Uterus (tissue), 4 donors: Measurements from ENCODE around the gene REV1. TPM values are rescaled to one million over a fixed set of nuclear protein-coding genes. Genes with fewer than 3 reads are reported as not detected.
"Not testable (repeated sequence)": the region's sequence is repeated elsewhere in the genome, so short reads cannot be mapped to it uniquely, and the experiment has no call there.

Experiments used
- DNase-seq, 2 donors: peaks; one replicate each; pipeline ENCODE4 v3.0.0-alpha.2; 2019 to 2020
- H3K27ac ChIP-seq, 2 donors: fragments of 200-600 bp; sonication (generic); 1 replicate in 1 of 2; 2 replicates in 1 of 2; pipeline ENCODE4 v1.5.1; 2016 to 2018
- H3K27me3 ChIP-seq, 2 donors: fragments of 200-600 bp; sonication (generic); one replicate each; pipeline ENCODE4 v1.5.1; 2018 to 2019; ENCODE audit warnings: control low read depth in 1 of 2
- H3K36me3 ChIP-seq, 2 donors: fragments of 200-600 bp; sonication (generic); one replicate each; pipeline ENCODE4 v1.5.1; 2019; ENCODE audit warnings: control low read depth in 1 of 2
- H3K4me1 ChIP-seq, 2 donors: fragments of 200-600 bp; sonication (generic); one replicate each; pipeline ENCODE4 v1.5.1; 2018 to 2019; ENCODE audit warnings: control low read depth in 1 of 2
- H3K4me3 ChIP-seq, 2 donors: fragments of 200-600 bp; sonication (generic); 1 replicate in 1 of 2; 2 replicates in 1 of 2; pipeline ENCODE4 v1.5.1; 2018 to 2019; ENCODE audit warnings: mild to moderate bottlenecking in 1 of 2
- H3K9me3 ChIP-seq, 2 donors: fragments of 200-600 bp; sonication (generic); one replicate each; pipeline ENCODE4 v1.5.1; 2019; ENCODE audit warnings: control low read depth in 1 of 2
- POLR2A ChIP-seq, 2 donors: fragments of 450-650 bp; IDR thresholded peaks; one replicate each; pipeline ENCODE4 v1.6.1; 2016; ENCODE audit warnings: antibody characterized with exemption in 2 of 2, mild to moderate bottlenecking in 1 of 2, moderate library complexity in 1 of 2
- intact Hi-C: fragments of 100-400 bp; cut with DNase I; formaldehyde crosslinking; loops from one replicate; pipeline ENCODE4 v1.15.1; 2023; ENCODE audit warnings: low total_unique reads
- total RNA-seq, 4 donors: library from RNA; depleted of rRNA in 3 of 4; stranded (reverse); fragments of >200 nt in 3 of 4; gene quantifications; one replicate each; pipeline versions ENCODE4 v1.1.0 to v1.2.4, GENCODE V29; 2014 to 2023
- TF ChIP-seq, protein P1 (sequence below), 4 experiments: fragments of 200-600 bp in 2 of 4; fragments of 450-650 bp in 2 of 4; sonication (generic) in 2 of 4; IDR thresholded peaks; one replicate each; pipeline ENCODE4 v1.5.1; 2016 to 2019; ENCODE audit warnings: antibody characterized with exemption in 4 of 4, mild to moderate bottlenecking in 2 of 4, moderate library complexity in 1 of 4
- donor health status: DM: yes; HTN: yes; CAD: no.

The REV1 gene
- total RNA-seq, 4 donors from 2014 or later = 20.7 to 132 (median 65.4) TPM

DNA sequence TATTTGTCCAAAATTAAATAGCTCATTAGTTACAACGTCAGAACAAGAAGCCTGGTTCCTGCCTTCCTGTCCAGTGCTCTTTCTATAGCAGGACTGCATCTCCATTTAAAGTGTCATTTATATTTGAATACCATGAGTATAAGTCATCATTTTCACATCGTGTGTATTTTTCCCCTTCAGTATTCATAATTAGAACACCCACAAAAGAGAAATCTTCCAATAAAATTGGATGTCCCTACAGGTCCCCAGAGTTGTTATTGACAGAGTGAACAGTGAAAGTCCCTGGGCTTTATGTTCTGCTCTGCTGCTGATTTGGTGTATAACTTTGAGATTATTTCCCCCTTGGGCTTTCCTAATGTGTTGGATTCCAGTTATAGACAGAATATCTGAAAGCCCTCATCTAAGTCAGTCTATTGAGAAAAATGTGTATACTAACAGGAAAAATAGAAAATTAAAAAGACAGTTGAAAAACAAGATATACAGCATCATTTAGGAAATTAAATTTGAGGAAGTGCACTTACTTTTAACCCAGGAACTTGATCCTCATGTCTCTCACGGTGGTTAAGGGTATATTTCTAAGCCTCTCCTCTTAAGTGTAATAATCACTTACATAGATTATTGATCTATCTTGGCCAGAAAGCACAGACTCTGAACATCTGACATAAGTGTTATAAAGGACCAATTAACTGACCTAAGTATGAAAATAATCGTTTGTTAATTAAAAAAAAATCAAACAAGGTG is 15.2 kb upstream of the REV1 start:
- H3K4me3 ChIP-seq = no peak overlapping the region
- H3K4me1 ChIP-seq = no peaks in the 10 kb centered on the region
- H3K36me3 ChIP-seq = no peaks in the 10 kb centered on the region
- H3K9me3 ChIP-seq = no peaks in the 10 kb centered on the region
- intact Hi-C loops = no loop called here
- no peaks in the 10 kb centered on the region for H3K27me3 ChIP-seq
- TF ChIP-seq POLR2A (IDR thresholded peaks at IDR 0.05) = no peak
- TF ChIP-seq, protein P1, sequence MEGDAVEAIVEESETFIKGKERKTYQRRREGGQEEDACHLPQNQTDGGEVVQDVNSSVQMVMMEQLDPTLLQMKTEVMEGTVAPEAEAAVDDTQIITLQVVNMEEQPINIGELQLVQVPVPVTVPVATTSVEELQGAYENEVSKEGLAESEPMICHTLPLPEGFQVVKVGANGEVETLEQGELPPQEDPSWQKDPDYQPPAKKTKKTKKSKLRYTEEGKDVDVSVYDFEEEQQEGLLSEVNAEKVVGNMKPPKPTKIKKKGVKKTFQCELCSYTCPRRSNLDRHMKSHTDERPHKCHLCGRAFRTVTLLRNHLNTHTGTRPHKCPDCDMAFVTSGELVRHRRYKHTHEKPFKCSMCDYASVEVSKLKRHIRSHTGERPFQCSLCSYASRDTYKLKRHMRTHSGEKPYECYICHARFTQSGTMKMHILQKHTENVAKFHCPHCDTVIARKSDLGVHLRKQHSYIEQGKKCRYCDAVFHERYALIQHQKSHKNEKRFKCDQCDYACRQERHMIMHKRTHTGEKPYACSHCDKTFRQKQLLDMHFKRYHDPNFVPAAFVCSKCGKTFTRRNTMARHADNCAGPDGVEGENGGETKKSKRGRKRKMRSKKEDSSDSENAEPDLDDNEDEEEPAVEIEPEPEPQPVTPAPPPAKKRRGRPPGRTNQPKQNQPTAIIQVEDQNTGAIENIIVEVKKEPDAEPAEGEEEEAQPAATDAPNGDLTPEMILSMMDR (IDR thresholded peaks at IDR 0.05) = no peak
- H3K27ac ChIP-seq = no peak overlapping the region
- DNase-seq = no peak

DNA sequence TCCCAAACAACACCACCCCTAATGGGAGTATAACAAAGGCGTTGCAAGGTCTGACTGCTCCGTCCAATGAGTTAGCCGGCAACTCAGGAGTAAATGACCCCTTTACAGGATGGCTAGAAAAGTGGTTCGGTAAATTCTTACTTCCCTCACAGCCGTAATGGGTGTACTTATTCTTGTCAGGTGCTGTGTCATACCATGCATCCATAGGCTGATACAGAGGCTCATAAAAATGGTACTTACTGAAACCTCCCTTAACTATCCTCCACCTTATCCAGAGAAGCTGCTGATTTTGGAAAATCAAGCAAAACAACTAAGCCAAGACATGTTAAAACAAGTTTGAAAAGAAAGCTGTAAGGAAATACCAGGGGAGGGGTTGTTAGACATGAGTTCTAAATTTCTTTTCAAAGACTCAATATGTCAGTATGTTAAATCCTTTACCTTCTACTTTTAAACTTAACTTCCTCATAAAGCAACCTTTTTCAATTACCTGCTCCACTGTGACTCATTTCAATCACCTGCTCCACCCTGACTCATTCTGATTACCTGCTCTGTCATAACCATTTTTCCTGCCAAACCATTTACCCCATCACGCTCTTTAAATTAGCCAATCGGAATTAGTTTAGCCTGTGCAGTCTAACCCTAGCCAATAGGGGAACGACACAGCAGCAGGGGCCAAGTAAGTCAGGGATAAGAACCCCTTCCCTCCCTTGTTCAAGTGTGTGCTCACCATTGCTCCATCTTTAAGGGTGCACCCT is 14.0 kb upstream of the REV1 start:
- H3K27ac ChIP-seq, H3K9me3 ChIP-seq, intact Hi-C loops, H3K4me3 ChIP-seq, H3K36me3 ChIP-seq, H3K4me1 ChIP-seq, H3K27me3 ChIP-seq, DNase-seq: not testable (repeated sequence)

DNA sequence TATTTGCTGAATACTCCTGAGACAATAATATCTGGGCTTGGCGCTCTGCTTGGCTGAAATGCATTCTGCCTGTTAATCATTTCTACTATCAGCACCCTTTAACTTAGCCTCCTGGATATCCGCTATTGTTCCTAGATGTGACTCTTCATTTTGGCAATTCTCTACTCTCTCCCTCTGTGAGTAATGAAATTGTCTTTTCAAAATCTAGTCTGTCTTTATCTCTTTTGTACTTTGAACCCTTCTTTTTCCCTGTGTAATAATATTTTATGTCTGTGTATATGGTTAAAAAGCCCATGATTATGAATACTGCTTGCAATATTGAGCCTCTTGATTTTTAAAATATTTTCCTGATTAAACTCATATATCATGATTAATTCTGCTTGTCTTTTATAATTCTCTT is 6.2 kb upstream of the REV1 start:
- intact Hi-C loops = no loop called here
- TF ChIP-seq, protein P1 (IDR thresholded peaks at IDR 0.05) = no peak
- no peak for TF ChIP-seq POLR2A (IDR thresholded peaks at IDR 0.05)
- no peak for DNase-seq

DNA sequence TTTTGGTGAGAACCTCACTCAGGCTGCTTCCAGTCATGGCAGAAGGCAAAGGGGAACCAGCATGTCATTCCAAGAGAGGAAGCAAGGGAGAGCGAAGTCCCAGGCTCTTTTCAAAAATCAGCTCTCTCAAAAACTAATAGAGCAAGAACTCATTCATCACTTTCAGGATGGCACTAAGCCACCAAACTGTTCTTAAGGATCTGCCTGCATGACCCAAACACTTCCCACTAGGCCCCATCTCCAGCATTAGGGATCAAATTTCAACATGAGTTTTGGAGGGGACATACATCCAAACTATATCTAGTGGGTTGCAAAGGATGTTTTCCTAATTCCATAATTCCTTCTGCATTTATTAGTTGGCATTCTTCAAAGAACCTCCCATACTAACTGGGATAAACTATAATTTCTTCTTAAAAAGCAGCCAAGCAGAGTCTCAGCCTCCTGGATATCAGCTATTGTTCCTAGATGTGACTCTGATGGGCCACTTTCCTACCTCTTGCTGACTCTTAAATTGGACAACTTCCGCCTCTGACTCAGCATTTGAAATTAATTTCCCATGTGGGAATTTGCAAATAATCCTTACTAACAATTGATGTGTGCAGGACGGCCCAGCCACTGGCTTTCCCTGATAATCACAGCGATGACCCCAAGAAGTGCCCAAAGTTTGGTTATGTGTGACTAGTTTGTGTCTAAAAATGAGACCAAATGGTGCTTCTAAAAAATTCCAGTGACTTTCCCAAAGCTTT is 5.5 kb upstream of the REV1 start:
- H3K9me3 ChIP-seq = no peaks in the 10 kb centered on the region
- H3K4me1 ChIP-seq = no peaks in the 10 kb centered on the region
- H3K36me3 ChIP-seq = no peaks in the 10 kb centered on the region
- no peak for DNase-seq
- TF ChIP-seq, protein P1 (IDR thresholded peaks at IDR 0.05) = no peak
- intact Hi-C loops = no loop called here
- no peak overlapping the region for H3K27ac ChIP-seq
- no peak overlapping the region for H3K4me3 ChIP-seq
- no peaks in the 10 kb centered on the region for H3K27me3 ChIP-seq

More for the DNA sequence above, 6.2 kb upstream of the REV1 start:
- H3K27me3 ChIP-seq = no peaks in the 10 kb centered on the region
- no peak overlapping the region for H3K27ac ChIP-seq
- no peaks in the 10 kb centered on the region for H3K4me1 ChIP-seq
- H3K9me3 ChIP-seq = no peaks in the 10 kb centered on the region
- no peak overlapping the region for H3K4me3 ChIP-seq
- H3K36me3 ChIP-seq = no peaks in the 10 kb centered on the region

DNA sequence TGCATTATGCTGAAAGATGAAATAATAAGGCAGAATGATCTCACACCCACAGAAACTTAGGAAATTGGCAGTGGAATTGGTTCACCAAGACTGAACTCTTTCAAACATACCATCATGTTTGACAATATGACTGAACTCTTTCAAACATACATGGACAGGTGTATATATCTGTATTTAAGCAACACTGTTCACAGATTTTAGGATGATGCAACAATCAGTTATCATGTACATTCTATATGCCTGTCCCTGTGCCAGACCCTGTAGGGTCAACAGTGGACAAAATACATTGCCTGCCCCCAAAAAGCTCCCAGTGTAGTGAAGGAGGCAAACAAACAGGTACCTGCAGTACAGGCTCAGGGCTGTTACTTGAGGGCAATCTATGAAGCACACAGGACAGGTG is 2.9 kb upstream of the REV1 start:
- Histone ChIP-seq H3K4me3 (no peak overlapping the region), H3K4me1 (no peaks in the 10 kb centered on the region), H3K36me3 (no peaks in the 10 kb centered on the region), H3K27me3 (no peaks in the 10 kb centered on the region), H3K27ac (no peak overlapping the region), H3K9me3 (no peaks in the 10 kb centered on the region)
- intact Hi-C loops = no loop called here
- TF ChIP-seq, protein P1 (IDR thresholded peaks at IDR 0.05) = no peak
- TF ChIP-seq POLR2A (IDR thresholded peaks at IDR 0.05) = no peak
- no peak for DNase-seq
